KOPT-K1 (cell line): ENCODE data around the gene ACTN4.
"Not testable (repeated sequence)": the region's sequence is repeated elsewhere in the genome, so short reads cannot be mapped to it uniquely, and the experiment has no call there.

ENCODE experiments used
- H3K27ac ChIP-seq: fragments of 200-600 bp; sonication (generic); 2 replicates; pipeline ENCODE4 v1.5.1; 2016; ENCODE audit warnings: antibody characterized with exemption, mild to moderate bottlenecking, low read depth, low read length; ENCODE audit not compliant: poor library complexity, severe bottlenecking
- H3K36me3 ChIP-seq: fragments of 200-600 bp; sonication (generic); 2 replicates; pipeline ENCODE4 v1.5.1; 2017; ENCODE audit warnings: antibody characterized with exemption, mild to moderate bottlenecking, low read length, moderate library complexity; ENCODE audit not compliant: insufficient read depth
- H3K9me3 ChIP-seq: fragments of 200-600 bp; sonication (generic); 2 replicates; pipeline ENCODE4 v1.5.1; 2017; ENCODE audit warnings: antibody characterized with exemption, low read length, mild to moderate bottlenecking; ENCODE audit not compliant: insufficient read depth, poor library complexity, severe bottlenecking

The ACTN4 gene

GRCh38 chr19:38631301-38631700 is 16.1 kb upstream of the ACTN4 start:
- H3K9me3 ChIP-seq, H3K27ac ChIP-seq: not testable (repeated sequence)
- peaks cover 86% of the 10 kb centered on the region for H3K36me3 ChIP-seq

GRCh38 chr19:38631811-38632475 is 15.5 kb upstream of the ACTN4 start:
- H3K36me3 ChIP-seq = peaks cover 83% of the 10 kb centered on the region
- H3K27ac ChIP-seq, H3K9me3 ChIP-seq: not testable (repeated sequence)

DNA sequence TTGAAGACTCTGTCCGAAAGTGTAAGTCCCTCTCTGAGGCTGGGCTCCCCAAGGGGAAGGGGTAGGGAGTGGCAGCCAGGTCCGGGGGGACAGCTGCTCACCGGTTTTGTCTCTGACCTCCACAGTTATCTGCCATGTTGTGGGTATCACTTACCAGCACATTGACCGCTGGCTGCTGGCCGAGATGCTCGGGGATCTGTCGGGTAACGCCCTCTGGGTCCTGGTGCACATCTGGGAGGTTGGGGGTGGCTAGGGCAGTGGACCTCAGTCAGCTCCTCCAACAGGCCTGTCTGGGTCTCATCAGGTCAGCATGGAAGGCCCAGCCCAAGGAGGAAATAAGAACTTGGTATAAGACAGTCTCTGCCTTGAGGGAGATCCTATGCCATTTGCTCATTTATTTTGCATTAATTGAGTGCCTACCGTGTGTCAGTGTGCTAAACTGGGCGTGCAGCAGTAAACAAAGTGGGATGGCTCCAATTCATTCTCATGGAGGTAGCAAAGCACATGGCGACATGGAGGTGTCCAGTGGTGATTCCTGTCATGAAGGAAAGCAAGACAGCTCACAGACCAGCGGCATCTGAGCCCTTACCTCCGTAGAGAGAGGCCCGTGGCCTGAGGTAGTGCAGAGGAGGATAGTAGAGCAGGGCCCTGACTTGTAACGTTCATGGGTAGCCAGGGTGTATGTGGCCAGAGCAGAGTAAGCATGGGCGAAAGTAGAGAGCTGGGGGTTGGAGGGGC is 14.8 kb upstream of the ACTN4 start:
- no peaks in the 10 kb centered on the region for H3K9me3 ChIP-seq
- no peak overlapping the region for H3K27ac ChIP-seq
- peaks cover 76% of the 10 kb centered on the region for H3K36me3 ChIP-seq

DNA sequence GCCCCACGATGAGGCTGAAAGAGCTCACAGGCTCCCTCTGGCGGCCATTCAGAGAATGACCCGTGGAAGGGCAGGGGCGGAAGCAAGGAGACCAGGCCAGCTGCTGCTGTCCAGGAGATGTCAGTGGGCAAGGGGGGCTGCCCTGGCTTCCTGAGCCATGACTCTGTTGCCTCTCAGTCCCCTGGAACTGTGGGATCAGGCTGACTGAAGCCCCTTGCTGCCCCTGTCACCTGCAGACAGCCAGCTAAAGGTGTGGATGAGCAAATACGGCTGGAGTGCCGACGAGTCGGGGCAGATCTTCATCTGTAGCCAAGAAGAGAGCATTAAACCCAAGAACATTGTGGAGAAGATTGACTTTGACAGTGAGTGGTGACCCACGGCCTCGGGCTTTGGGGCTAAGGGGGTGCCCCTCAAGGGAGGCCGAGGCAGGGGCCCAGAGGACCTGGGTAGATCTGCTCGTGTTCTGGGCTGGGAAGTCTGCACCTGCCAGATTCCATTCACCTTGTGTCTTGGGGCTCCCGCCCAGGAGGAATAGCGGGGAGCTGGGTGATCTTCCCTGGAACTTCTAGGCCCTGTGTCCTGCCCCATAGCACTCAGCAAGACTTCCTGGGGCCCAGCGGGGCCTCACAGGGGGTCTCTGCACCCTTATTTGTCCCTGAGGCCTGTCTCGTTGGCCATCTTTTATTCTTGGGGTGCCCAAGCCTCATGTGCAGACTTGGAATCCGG is 12.5 kb upstream of the ACTN4 start:
- H3K9me3 ChIP-seq = no peaks in the 10 kb centered on the region
- no peak overlapping the region for H3K27ac ChIP-seq
- peaks cover 60% of the 10 kb centered on the region for H3K36me3 ChIP-seq

DNA sequence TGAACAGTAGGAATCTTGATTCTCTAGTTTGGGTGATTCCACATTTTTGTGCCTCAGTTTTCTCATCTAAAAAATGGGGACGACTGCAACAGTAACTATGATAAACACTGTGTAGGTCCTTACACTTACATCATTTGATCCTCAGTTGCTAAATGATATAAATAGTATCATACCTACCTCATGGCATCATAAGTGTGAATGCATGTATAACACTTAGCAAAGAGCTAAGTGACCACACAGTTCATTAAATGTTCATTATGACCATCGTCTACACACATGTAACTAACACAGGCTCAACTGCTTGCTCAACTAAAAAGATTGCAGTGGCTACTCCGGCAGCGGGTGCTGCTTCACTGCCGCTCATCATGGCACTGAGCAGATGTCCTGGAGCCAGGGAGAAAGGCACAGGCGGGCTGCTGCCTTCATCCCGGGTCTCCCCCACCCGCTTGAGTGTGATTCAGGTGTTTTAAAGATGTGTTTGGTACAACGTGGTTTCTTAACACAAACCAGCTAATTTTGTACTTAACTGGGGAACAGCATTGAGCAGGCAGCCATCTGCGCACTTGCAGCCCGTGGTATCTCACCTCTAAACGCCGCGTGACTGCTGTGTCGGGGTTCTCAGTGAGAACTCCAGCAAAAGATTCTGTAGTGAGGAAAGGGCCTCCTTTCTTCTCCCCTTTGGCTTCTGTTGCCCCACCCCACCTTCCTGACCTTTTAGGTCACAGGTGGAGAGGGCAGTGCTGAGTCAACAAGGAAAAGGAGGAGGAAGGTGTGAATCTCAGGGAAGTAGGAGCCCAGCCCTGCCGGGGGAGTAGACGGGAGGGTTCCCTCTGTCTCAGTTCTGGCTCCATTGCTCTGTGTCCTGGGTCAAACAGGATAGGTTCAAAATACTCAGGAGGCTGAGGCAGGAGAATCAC is 11.7 kb upstream of the ACTN4 start:
- Histone ChIP-seq H3K27ac (no peak overlapping the region), H3K9me3 (no peaks in the 10 kb centered on the region), H3K36me3 (peaks cover 54% of the 10 kb centered on the region)

GRCh38 chr19:38638461-38638860 is 9.0 kb upstream of the ACTN4 start:
- peaks cover 30% of the 10 kb centered on the region for H3K36me3 ChIP-seq
- no peaks in the 10 kb centered on the region for H3K9me3 ChIP-seq
- no peak overlapping the region for H3K27ac ChIP-seq

- peaks cover 26% of the 10 kb centered on the region for H3K36me3 ChIP-seq
- no peak overlapping the region for H3K27ac ChIP-seq
- no peaks in the 10 kb centered on the region for H3K9me3 ChIP-seq
Observed at GRCh38 chr19:38639679-38640078, 7.8 kb upstream of the ACTN4 start.

DNA sequence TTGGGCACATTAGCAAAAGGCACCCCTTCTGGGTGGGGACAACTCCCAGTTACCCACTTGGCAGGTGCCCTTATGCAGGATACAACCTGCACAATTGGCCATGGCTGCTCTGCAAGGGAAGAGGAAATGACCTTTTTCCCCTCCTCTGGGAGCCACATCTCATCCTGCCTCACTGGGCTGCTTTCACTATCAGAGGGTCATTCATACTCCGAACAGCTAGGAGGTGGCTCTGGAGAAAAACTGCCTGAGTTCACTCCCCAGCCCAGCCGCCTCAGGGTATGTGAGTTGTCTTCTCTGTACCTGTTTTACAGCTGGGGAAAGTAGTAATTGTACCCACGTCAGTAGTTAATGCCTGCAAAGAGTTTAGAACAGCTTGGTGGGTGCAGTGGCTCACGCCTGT is 7.1 kb upstream of the ACTN4 start:
- Histone ChIP-seq H3K27ac (no peak overlapping the region), H3K36me3 (peaks cover 19% of the 10 kb centered on the region), H3K9me3 (no peaks in the 10 kb centered on the region)

DNA sequence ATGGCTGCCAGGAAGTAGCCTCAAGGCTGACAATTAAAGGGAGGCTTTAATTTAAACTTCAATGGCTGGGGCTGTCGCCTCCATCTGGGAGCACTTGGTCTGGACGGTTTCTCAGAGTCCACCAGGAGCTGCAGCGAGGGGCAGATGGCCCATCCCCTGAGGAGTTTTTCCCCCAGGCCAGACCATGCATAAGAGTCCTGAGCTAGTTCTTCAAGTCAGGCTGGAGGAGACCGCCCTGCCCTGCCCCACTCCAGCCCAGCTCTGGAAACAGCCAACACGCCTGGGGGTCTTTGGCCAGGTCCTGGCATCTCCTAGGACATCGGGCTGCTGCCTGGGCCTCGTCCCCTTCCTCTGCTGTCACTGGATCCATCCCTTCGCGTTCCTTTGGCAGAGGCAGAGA is 5.3 kb upstream of the ACTN4 start:
- H3K27ac ChIP-seq = no peak overlapping the region
- H3K36me3 ChIP-seq = peaks cover 6% of the 10 kb centered on the region; the same call in 1 of the 2 replicates
- no peaks in the 10 kb centered on the region for H3K9me3 ChIP-seq

GRCh38 chr19:38644719-38645118 is 2.7 kb upstream of the ACTN4 start:
- H3K36me3 ChIP-seq = no peaks in the 10 kb centered on the region
- no peaks in the 10 kb centered on the region for H3K9me3 ChIP-seq
- no peak overlapping the region for H3K27ac ChIP-seq

DNA sequence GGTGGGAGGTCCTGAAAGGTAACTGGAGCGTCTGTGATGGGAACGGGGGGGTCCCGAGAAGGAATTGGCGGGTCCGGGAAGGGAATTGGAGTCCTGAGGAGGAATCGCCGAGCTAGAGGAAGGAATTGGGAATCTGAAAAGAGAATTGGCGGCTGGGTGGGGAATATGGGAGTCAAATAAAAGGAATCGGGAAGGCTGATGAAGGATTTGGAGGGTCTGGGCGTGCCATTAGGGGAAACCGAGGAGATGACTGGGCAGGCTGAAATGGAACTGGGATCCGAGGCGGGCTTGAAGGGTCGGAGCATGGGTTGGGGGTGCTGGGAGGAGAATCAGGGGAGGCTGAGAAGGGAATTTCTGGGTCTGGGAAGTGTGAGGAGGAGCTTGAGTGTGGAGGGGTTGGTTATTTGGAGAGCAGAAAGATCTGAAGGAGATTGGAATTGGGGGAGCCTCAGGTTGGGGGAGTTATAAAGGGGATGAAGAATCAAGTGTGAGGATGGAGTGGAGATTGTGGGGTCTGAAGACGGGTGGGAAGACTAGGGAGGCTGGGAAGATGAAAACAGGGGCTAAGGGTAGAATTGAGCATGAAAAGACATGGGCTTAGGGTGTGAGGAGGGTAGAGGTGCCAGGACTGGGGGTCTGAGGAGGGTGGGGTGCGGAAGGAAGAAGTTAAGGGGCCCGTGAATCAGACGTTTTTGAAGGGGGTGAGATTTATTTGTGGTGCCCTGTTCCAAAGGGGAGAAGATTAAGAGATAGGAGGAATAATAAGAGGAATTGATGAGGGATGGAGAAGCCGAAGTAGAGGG is 718 bp downstream of the ACTN4 start:
- no peaks in the 10 kb centered on the region for H3K9me3 ChIP-seq
- H3K36me3 ChIP-seq = no peaks in the 10 kb centered on the region
- peak overlapping the region; percentile 72 for H3K27ac ChIP-seq

DNA sequence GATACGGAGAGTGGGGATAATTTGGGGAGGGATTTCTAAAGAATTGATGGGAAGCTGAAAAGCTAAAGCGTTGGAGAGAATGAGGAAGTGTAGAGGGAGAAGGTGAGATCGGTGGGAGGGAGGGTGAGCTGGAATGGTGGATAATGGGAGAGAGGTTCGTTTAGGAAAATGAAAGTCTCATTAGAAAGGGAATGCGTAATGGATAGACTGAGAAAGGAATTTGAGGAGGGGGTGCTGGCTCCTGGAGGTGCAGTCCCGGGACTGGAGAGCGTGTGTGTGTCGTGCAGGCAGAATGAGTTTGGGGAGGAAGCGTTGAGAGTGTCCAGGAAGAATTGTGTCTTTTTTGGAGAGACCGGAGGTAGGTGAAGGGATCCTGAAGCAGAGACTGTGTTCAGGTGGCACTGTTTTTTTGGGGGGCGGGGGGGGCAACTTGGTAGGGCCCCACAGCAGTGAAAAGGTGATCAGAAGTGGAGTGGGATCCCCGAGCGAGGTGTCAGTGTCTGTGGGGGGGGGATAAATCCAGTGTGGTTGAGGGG is 1.4 kb downstream of the ACTN4 start:
- Histone ChIP-seq H3K9me3 (no peaks in the 10 kb centered on the region), H3K27ac (peak overlapping the region; percentile 72), H3K36me3 (peaks cover under 1% of the 10 kb centered on the region; the same call in 1 of the 2 replicates)

DNA sequence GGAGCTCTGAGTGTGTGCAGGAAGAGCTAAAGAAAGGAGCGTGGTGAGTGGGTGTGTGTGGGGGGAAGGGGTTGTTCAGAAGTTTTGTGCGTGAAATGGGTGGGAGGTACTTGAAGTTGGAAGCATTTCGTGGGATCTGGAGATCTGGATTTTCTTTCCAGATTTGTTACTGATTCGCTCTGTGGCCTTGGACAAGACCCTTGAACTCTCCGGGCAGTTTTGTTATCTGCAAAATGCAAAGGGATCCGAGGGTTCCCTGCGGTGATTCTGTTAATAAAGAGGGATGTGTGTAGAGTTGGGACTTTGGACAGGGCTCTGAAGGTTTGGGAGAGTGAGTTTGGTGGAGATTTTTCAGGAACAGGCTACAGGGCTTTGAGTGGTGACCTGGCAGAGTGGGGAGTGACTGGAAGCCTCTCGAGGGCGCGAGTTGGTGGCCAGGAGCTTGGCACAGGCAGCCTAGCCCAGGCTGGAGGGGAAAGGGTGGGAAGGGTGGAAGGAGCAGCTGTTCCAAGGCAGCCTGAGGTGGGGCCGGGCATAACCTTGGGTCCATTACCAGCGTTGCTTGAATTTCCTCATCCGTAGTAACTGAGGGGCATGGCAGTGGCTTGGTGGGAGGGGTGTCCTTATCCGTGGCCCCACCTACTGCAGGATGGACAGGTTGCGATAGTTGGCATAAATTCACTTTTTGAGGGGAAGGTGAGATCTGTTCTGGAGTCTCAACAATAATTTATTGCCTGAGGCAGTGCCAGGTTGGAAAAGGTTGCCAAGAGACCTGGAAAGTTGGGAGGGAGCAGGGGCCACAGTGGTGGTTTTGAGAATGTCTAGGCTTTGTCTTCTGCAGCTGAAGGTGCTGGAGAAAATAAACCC is 2.1 kb downstream of the ACTN4 start:
- no peaks in the 10 kb centered on the region for H3K9me3 ChIP-seq
- H3K36me3 ChIP-seq = peaks cover 8% of the 10 kb centered on the region; the same call in 1 of the 2 replicates
- no peak overlapping the region for H3K27ac ChIP-seq
